Measurements from ENCODE around the gene FANCI.

DNA sequence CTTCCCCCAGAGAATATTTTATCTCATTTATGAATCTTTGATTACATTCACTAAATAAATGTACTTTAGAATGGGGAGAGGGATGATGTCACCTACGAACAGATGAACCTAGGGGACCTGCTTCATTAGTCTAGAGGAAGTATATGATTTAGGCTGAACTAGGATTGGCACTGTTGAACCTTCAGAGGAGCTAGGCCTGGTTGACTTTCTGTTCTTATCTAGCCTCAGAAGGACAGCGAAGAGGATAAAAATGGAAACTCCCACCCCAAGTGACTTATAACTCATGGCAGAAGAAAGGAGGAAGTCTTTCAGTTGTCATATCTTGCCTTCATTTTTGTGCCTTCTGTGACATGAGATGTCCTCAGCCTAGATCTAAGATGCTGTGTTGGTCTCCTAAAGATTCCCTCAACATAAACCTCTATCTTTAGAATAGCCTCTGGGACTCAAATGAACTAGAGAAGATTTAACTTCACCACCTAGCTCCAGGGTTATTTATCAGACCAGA, 48.2 kb downstream of the FANCI start:
- TF ChIP-seq, protein P1, sequence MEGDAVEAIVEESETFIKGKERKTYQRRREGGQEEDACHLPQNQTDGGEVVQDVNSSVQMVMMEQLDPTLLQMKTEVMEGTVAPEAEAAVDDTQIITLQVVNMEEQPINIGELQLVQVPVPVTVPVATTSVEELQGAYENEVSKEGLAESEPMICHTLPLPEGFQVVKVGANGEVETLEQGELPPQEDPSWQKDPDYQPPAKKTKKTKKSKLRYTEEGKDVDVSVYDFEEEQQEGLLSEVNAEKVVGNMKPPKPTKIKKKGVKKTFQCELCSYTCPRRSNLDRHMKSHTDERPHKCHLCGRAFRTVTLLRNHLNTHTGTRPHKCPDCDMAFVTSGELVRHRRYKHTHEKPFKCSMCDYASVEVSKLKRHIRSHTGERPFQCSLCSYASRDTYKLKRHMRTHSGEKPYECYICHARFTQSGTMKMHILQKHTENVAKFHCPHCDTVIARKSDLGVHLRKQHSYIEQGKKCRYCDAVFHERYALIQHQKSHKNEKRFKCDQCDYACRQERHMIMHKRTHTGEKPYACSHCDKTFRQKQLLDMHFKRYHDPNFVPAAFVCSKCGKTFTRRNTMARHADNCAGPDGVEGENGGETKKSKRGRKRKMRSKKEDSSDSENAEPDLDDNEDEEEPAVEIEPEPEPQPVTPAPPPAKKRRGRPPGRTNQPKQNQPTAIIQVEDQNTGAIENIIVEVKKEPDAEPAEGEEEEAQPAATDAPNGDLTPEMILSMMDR (IDR thresholded peaks at IDR 0.05; ENCODE audit: low read depth, low read length): no peak
- no peak for TF ChIP-seq EZH2phosphoT487 (IDR thresholded peaks at IDR 0.05; ENCODE audit: low read depth)

Measured in OCI-LY3 (cell line).